H1 (cell line): ENCODE results near the gene BARX1. TPM values are rescaled to one million over a fixed set of nuclear protein-coding genes. Genes with fewer than 3 reads are reported as not detected.

ENCODE experiments used
- CTCF ChIA-PET: fragments of 300-600 bp; sonication (Branson Sonifier 250); formaldehyde crosslinking; loops from one replicate; lab custom pipeline; 2021; ENCODE audit not compliant: partially characterized antibody; lab: Charles Lee
- POLR2A ChIA-PET: fragments of 300-600 bp; sonication (Branson Sonifier 250); formaldehyde crosslinking; loops from one replicate; lab custom pipeline; 2021; ENCODE audit warnings: inconsistent platforms; ENCODE audit not compliant: partially characterized antibody; lab: Charles Lee
- DNase-seq, 2 experiments: peaks; one replicate each; pipeline versions ENCODE4 v3.0.0 to v3.0.0-alpha.2; 2010 to 2022; ENCODE audit warnings: low spot score in 2 of 2, low read depth in 1 of 2, mixed read lengths in 1 of 2
- FAIRE-seq: peaks from 2 replicates; lab custom pipeline; 2011; peaks lifted over from hg19 to GRCh38; lab: Jason Lieb, UNC
- H2AFZ ChIP-seq: 2 replicates; pipeline ENCODE4 v1.8.1; 2012; ENCODE audit warnings: low read length, inconsistent platforms
- H2AK5ac ChIP-seq: 2 replicates; pipeline ENCODE4 v1.6.1; 2013; ENCODE audit warnings: low read depth, low read length
- H2BK120ac ChIP-seq: replicated peaks from 2 replicates; pipeline ENCODE3; 2013; ENCODE audit warnings: low read depth, low read length, inconsistent platforms
- H2BK12ac ChIP-seq: 2 replicates; pipeline ENCODE4 v1.6.1; 2013; ENCODE audit warnings: low read depth, low read length
- H2BK15ac ChIP-seq: 2 replicates; pipeline ENCODE4 v1.6.1; 2013; ENCODE audit warnings: low read length
- H2BK20ac ChIP-seq: 2 replicates; pipeline ENCODE4 v1.6.1; 2013; ENCODE audit warnings: low read length
- H2BK5ac ChIP-seq: 2 replicates; pipeline ENCODE4 v1.6.1; 2013; ENCODE audit warnings: low read depth, low read length
- H3K14ac ChIP-seq: 2 replicates; pipeline ENCODE4 v1.6.1; 2013; ENCODE audit warnings: inconsistent platforms; ENCODE audit not compliant: insufficient read length
- H3K18ac ChIP-seq: 2 replicates; pipeline ENCODE4 v1.6.1; 2013; ENCODE audit warnings: low read length; ENCODE audit errors: extremely low read depth
- H3K23ac ChIP-seq: 2 replicates; pipeline ENCODE4 v1.6.1; 2013; ENCODE audit warnings: inconsistent platforms; ENCODE audit not compliant: insufficient read length
- H3K23me2 ChIP-seq: 2 replicates; pipeline ENCODE4 v1.6.1; 2013; ENCODE audit warnings: low read depth, low read length
- H3K27ac ChIP-seq: 2 replicates; pipeline ENCODE4 v1.6.1; 2011; ENCODE audit warnings: low read depth, low read length, inconsistent platforms
- H3K27me3 ChIP-seq, 4 experiments: replicated peaks in 1 of 4; 1 replicate in 1 of 4; 2 replicates in 3 of 4; pipeline versions ENCODE4 v1.6.1 to v1.8.1; 2011 to 2013; ENCODE audit warnings: low read length in 3 of 4, mild to moderate bottlenecking in 3 of 4, inconsistent platforms in 2 of 4, mixed read lengths in 2 of 4, moderate library complexity in 1 of 4; ENCODE audit not compliant: control insufficient read depth in 3 of 4, insufficient read depth in 3 of 4; ENCODE audit errors: extremely low read depth in 1 of 4
- H3K36me3 ChIP-seq, 4 experiments: 2 replicates each; pipeline versions ENCODE4 v1.6.1 to v1.8.1; 2011 to 2013; ENCODE audit warnings: mild to moderate bottlenecking in 4 of 4, low read length in 3 of 4, moderate library complexity in 2 of 4, control low read depth in 1 of 4, inconsistent platforms in 1 of 4; ENCODE audit not compliant: insufficient read depth in 4 of 4, control insufficient read depth in 2 of 4
- H3K4ac ChIP-seq: replicated peaks from 2 replicates; pipeline ENCODE3; 2013; ENCODE audit warnings: low read length, low read depth, mixed read lengths, inconsistent platforms; ENCODE audit not compliant: insufficient read length
- H3K4me1 ChIP-seq, 4 experiments: replicated peaks in 1 of 4; 1 replicate in 1 of 4; 2 replicates in 3 of 4; pipeline versions ENCODE4 v1.6.1 to v1.8.1; 2011 to 2013; ENCODE audit warnings: low read length in 3 of 4, inconsistent platforms in 2 of 4, mixed read lengths in 1 of 4; ENCODE audit not compliant: insufficient read depth in 4 of 4, control insufficient read depth in 3 of 4
- H3K4me2 ChIP-seq, 2 experiments: 2 replicates each; pipeline versions ENCODE4 v1.6.1 to v1.8.1; 2011 to 2013; ENCODE audit warnings: low read depth in 2 of 2, low read length in 2 of 2, control low read depth in 1 of 2, inconsistent platforms in 1 of 2, mild to moderate bottlenecking in 1 of 2; ENCODE audit not compliant: insufficient read depth in 1 of 2
- H3K4me3 ChIP-seq, 4 experiments: fragments of 200-600, 300-600 bp in 1 of 4; sonication (generic), shearing (Covaris generic), sonication (Bioruptor Twin) in 1 of 4; 2 replicates each; pipeline versions ENCODE4 v1.5.1 to v1.8.1; 2011 to 2016; ENCODE audit warnings: low read length in 4 of 4, low read depth in 3 of 4, control low read depth in 2 of 4, inconsistent platforms in 2 of 4, mild to moderate bottlenecking in 2 of 4, mixed read lengths in 1 of 4, moderate library complexity in 1 of 4; ENCODE audit not compliant: insufficient read depth in 2 of 4; ENCODE audit errors: extremely low read depth in 1 of 4
- H3K56ac ChIP-seq: replicated peaks from 2 replicates; pipeline ENCODE3; 2013; ENCODE audit warnings: low read depth, mild to moderate bottlenecking, mixed read lengths, low read length, inconsistent platforms; ENCODE audit not compliant: insufficient read length
- H3K79me1 ChIP-seq: 2 replicates; pipeline ENCODE4 v1.6.1; 2013; ENCODE audit warnings: low read depth, low read length, control low read depth
- H3K79me2 ChIP-seq, 2 experiments: 2 replicates each; pipeline versions ENCODE4 v1.6.1 to v1.8.1; 2012 to 2013; ENCODE audit warnings: low read length in 2 of 2, mild to moderate bottlenecking in 2 of 2, inconsistent platforms in 1 of 2; ENCODE audit not compliant: insufficient read depth in 2 of 2, control insufficient read depth in 1 of 2
- H3K9ac ChIP-seq, 4 experiments: replicated peaks in 1 of 4; 1 replicate in 1 of 4; 2 replicates in 3 of 4; pipeline versions ENCODE4 v1.6.1 to v1.8.1; 2011 to 2013; ENCODE audit warnings: low read depth in 3 of 4, low read length in 3 of 4, control low read depth in 2 of 4, mild to moderate bottlenecking in 2 of 4, moderate library complexity in 2 of 4, inconsistent platforms in 1 of 4; ENCODE audit errors: extremely low read depth in 1 of 4
- H3K9me3 ChIP-seq, 2 experiments: 2 replicates each; pipeline versions ENCODE4 v1.6.1 to v1.8.1; 2012 to 2013; ENCODE audit warnings: mild to moderate bottlenecking in 2 of 2, moderate library complexity in 2 of 2, control low read depth in 1 of 2, inconsistent platforms in 1 of 2, low read depth in 1 of 2, low read length in 1 of 2, mixed read lengths in 1 of 2; ENCODE audit not compliant: insufficient read depth in 2 of 2
- H4K20me1 ChIP-seq, 2 experiments: replicated peaks in 1 of 2; 2 replicates each; pipeline versions ENCODE3 to v1.8.1; 2011 to 2013; ENCODE audit warnings: inconsistent platforms in 2 of 2, low read length in 2 of 2, mild to moderate bottlenecking in 1 of 2; ENCODE audit not compliant: insufficient read depth in 2 of 2, control insufficient read depth in 1 of 2
- H4K5ac ChIP-seq: 2 replicates; pipeline ENCODE4 v1.6.1; 2013; ENCODE audit warnings: low read length, low read depth, mixed read lengths, inconsistent platforms; ENCODE audit not compliant: insufficient read length
- H4K8ac ChIP-seq: 2 replicates; pipeline ENCODE4 v1.8.0; 2013; ENCODE audit warnings: mild to moderate bottlenecking, moderate library complexity, low read length, inconsistent platforms; ENCODE audit not compliant: insufficient read depth; ENCODE audit errors: extremely low read depth
- H4K91ac ChIP-seq: replicated peaks from 2 replicates; pipeline ENCODE3; 2013; ENCODE audit warnings: low read length, mixed read lengths, inconsistent platforms; ENCODE audit not compliant: insufficient read length
- CBX5 ChIP-seq: fragments of 300-800, 300-1000 bp; sonication (generic); IDR thresholded peaks from 2 replicates; pipeline ENCODE4 v1.7.1; 2016; ENCODE audit warnings: antibody characterized with exemption, low read length, low read depth
- EZH2 ChIP-seq: fragments of 200-600 bp; sonication (generic); IDR thresholded peaks from 2 replicates; pipeline ENCODE4 v1.7.1; 2012; ENCODE audit warnings: low read depth, mild to moderate bottlenecking, moderate library complexity, low read length, inconsistent platforms; ENCODE audit not compliant: severe bottlenecking
- GABPA ChIP-seq: IDR thresholded peaks from 2 replicates; pipeline ENCODE4 v1.6.1; 2011; ENCODE audit warnings: mild to moderate bottlenecking, low read length, moderate library complexity, borderline replicate concordance; ENCODE audit not compliant: insufficient read depth
- HDAC6 ChIP-seq: IDR thresholded peaks from one replicate; pipeline ENCODE4 v1.7.1; 2012; ENCODE audit warnings: low read depth, mild to moderate bottlenecking, inconsistent platforms, low read length, moderate library complexity
- MAFK ChIP-seq: IDR thresholded peaks from 2 replicates; pipeline ENCODE4 v1.6.1; 2012; ENCODE audit warnings: low read depth, mild to moderate bottlenecking, improper control_type of control experiment, low read length
- NANOG ChIP-seq: IDR thresholded peaks from 2 replicates; pipeline ENCODE4 v1.6.1; 2011; ENCODE audit warnings: low read length, low read depth, mild to moderate bottlenecking, inconsistent platforms; ENCODE audit not compliant: insufficient read depth, poor library complexity, severe bottlenecking
- RNF2 ChIP-seq: fragments of 200-900, 300-1000 bp; sonication (generic); IDR thresholded peaks from 2 replicates; pipeline ENCODE4 v1.7.1; 2016; ENCODE audit warnings: borderline replicate concordance, low read depth, mild to moderate bottlenecking, antibody characterized with exemption, low read length; ENCODE audit not compliant: poor library complexity, severe bottlenecking; ENCODE audit errors: missing control alignments
- SIRT6 ChIP-seq: IDR thresholded peaks from one replicate; pipeline ENCODE4 v1.7.1; 2012; ENCODE audit warnings: low read length, inconsistent platforms
- SIX5 ChIP-seq: IDR thresholded peaks from 2 replicates; pipeline ENCODE4 v1.6.1; 2011; ENCODE audit warnings: mild to moderate bottlenecking, low read depth, low read length
- SUZ12 ChIP-seq: fragments of 200-600 bp; sonication (generic); IDR thresholded peaks from 2 replicates; pipeline ENCODE4 v1.6.1; 2012; ENCODE audit warnings: mild to moderate bottlenecking, inconsistent platforms, low read length, moderate library complexity, mixed read lengths
- WGBS, 2 experiments: shearing (Covaris generic) in 1 of 2; methylation state at CpG; one replicate each; pipeline versions ENCODE4 v1.1.6 to v1.1.7; 2013 to 2015; ENCODE audit warnings: low lambda C conversion rate in 2 of 2, mixed read lengths in 2 of 2, inconsistent platforms in 1 of 2, low coverage in 1 of 2, missing lambda C conversion rate in 1 of 2; ENCODE audit not compliant: insufficient replicate concordance in 2 of 2, insufficient coverage in 1 of 2, insufficient read length in 1 of 2; ENCODE audit errors: extremely low coverage in 1 of 2, missing lambda C conversion rate in 1 of 2; 5-methylcytosine and 5-hydroxymethylcytosine counted together
- polyA plus RNA-seq, 7 experiments: library from polyadenylated mRNA; depleted of rRNA in 3 of 7; stranded (reverse) in 5 of 7; unstranded in 2 of 7; fragments of >200 nt in 5 of 7; fragments of 200-250 nt in 2 of 7; gene quantifications; 1 replicate in 5 of 7; 2 replicates in 1 of 7; 4 replicates in 1 of 7; pipeline versions ENCODE4 v1.2.1 to v1.2.3, GENCODE V29; 2011 to 2013; ENCODE audit warnings: missing spikeins in 2 of 7, mixed read lengths in 2 of 7
- total RNA-seq: library from RNA; stranded (reverse); fragmentation: NEBNext Ultra II Directional; extraction: Animal tissue kit (Norgen Biotek cat#: 25700); gene quantifications from 2 replicates; pipeline ENCODE4 v1.2.1, GENCODE V29; 2021

BARX1 gene
- total and polyA plus RNA-seq, 2 of the 8 experiments (the other 6 are each of a cell fraction or from before 2014, with no cell fraction given), result 0.79 to 2.6 TPM

DNA sequence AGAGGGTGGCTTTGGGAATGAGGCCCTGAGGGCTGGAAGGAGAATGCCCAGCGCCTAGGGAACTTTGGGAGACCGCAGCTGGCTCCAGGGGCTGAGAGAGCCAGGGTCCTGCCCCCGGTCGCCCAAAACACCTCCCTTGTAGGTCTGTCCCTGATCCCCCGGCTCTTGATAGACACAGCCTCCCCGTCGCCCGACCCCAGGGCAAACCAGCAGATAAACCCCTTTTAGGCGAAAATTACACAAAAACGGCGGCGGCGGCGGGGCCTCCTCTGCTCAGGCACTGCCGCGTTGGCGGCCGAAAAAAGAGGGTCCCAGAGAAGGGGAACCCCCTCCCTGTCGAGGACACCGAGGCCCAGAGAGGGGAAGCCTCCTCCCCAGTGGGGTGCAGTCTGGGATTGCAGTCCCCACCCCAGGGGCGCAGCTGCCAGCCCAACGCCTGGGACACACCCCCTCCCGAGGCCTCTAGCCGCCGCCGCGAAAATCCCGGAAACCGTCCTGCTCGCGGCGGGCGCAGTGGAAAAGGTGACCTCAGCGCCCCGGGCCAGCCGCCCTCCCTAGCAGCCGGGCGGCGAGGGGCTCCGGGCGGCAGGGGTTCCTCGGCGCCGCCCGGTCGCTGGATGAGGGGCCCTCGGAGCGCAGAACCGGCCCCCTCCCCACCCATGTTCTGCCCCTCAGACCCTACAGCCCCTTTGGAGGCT lies 3.1 kb upstream of the BARX1 start:
- no peaks in the 10 kb centered on the region; a peak in 1 of 4 replicates for H3K9me3 ChIP-seq
- peaks cover 0 to 13% (median 0%) of the 10 kb centered on the region in 4 experiments; a peak in 1 of 8 replicates for H3K36me3 ChIP-seq
- peaks cover 84 to 93% (median 91%) of the 10 kb centered on the region in 4 experiments for H3K27me3 ChIP-seq
- no peak overlapping the region for H2AK5ac ChIP-seq
- peak overlapping the region; percentile 71; the same call in 1 of the 2 replicates for H3K18ac ChIP-seq
- H4K20me1 ChIP-seq, result peaks cover 5 to 36% of the 10 kb centered on the region in 2 experiments
- no peak overlapping the region; the same call in 1 of the 2 replicates for H2BK5ac ChIP-seq
- H3K4ac ChIP-seq, result no peak overlapping the region
- peak in 1 of 2 experiments; percentile 75 for DNase-seq
- no peak overlapping the region for H3K23ac ChIP-seq
- CTCF ChIA-PET, result interaction anchor here (0.6 to 11.8 kb wide), 7 partner anchors 11 to 405 kb away, joined by 3 to 146 read pairs (median 6); no protein-coding TSS in a partner anchor
- peak overlapping the region; percentile 1 to 52 (median 16); a peak in 3 of 8 replicates for H3K4me3 ChIP-seq
- H3K4me1 ChIP-seq, result peaks cover 0 to 41% (median 23%) of the 10 kb centered on the region in 4 experiments; a peak in 6 of 7 replicates
- no peaks in the 10 kb centered on the region for H3K79me2 ChIP-seq
- H3K23me2 ChIP-seq, result peaks cover 14% of the 10 kb centered on the region
- H2BK15ac ChIP-seq, result peak overlapping the region; percentile 46; the same call in 1 of the 2 replicates
- no peak overlapping the region for H3K27ac ChIP-seq
- no peaks in the 10 kb centered on the region for H3K79me1 ChIP-seq
- H2BK20ac ChIP-seq, result no peak overlapping the region; the same call in 1 of the 2 replicates
- peak overlapping the region; percentile 83 to 85 for H3K4me2 ChIP-seq
- H4K8ac ChIP-seq, result peak overlapping the region; percentile 14; the same call in 1 of the 2 replicates
- H2AFZ ChIP-seq, result no peak overlapping the region
- no peak overlapping the region for H3K14ac ChIP-seq
- POLR2A ChIA-PET, result interaction anchor here (1.2 to 4.0 kb wide), 2 partner anchors 8 to 11 kb away, joined by 5 to 20 read pairs; no protein-coding TSS in a partner anchor
- 9% methylated on average over 30 of the region's 49 CpGs; no CpG with 5 or more reads in 1 of the 2 experiments for WGBS, 2 experiments
- no peak overlapping the region for H4K5ac ChIP-seq
- no peak overlapping the region for H3K56ac ChIP-seq
- H4K91ac ChIP-seq, result no peak overlapping the region
- no peak overlapping the region for H3K9ac ChIP-seq
- no peak overlapping the region; the same call in 1 of the 2 replicates for H2BK12ac ChIP-seq
- H2BK120ac ChIP-seq, result no peak overlapping the region
- no peak for FAIRE-seq
- TF ChIP-seq GABPA (no peak), SIRT6 (no peak), HDAC6 (no peak), EZH2 (peak; percentile 92), RNF2 (no peak), NANOG (no peak), MAFK (no peak), SUZ12 (peak; percentile 94), CBX5 (no peak), SIX5 (no peak)
